ENCODE data around the gene VPS51. TPM values are rescaled to one million over a fixed set of nuclear protein-coding genes. Genes with fewer than 3 reads are reported as not detected.

VPS51 gene
- total RNA-seq, 1 donor from 2014 or later = 265 TPM

- DNase-seq (ENCODE audit: low read depth in 2 of 2) = no peak
Observed at GRCh38 chr11:65071907-65072630, 23.9 kb upstream of the VPS51 start.

GRCh38 chr11:65072631-65072966 lies 23.4 kb upstream of the VPS51 start:
- no peak for DNase-seq (ENCODE audit: low read depth in 2 of 2)

GRCh38 chr11:65077451-65077850 lies 18.6 kb upstream of the VPS51 start:
- no peak for DNase-seq (ENCODE audit: low read depth in 2 of 2)

- peak; percentile 42 to 69 for DNase-seq (ENCODE audit: low read depth in 2 of 2)
Observed at GRCh38 chr11:65078151-65078550, 17.9 kb upstream of the VPS51 start.

GRCh38 chr11:65078786-65079342 lies 17.1 kb upstream of the VPS51 start:
- DNase-seq (ENCODE audit: low read depth in 2 of 2) = no peak

- DNase-seq (ENCODE audit: low read depth in 2 of 2) = no peak
Observed at GRCh38 chr11:65083134-65083833, 12.7 kb upstream of the VPS51 start.

- DNase-seq (ENCODE audit: low read depth in 2 of 2) = peak; percentile 97 to 98
Observed at GRCh38 chr11:65083834-65084597, 12.0 kb upstream of the VPS51 start, which contains the start of the genes CDCA5 and ZFPL1. CDCA5 (minus strand) TSS chr11:65084040; CDS start chr11:65083978, 62 bp downstream. ZFPL1 (plus strand) TSS chr11:65084222; CDS start chr11:65084699, 477 bp downstream.

GRCh38 chr11:65084598-65085375 lies 11.2 kb upstream of the VPS51 start:
- no peak for DNase-seq (ENCODE audit: low read depth in 2 of 2)

GRCh38 chr11:65085446-65085845 lies 10.6 kb upstream of the VPS51 start:
- DNase-seq (ENCODE audit: low read depth in 2 of 2) = no peak

- DNase-seq (ENCODE audit: low read depth in 2 of 2) = no peak
Observed at GRCh38 chr11:65086809-65087208, 9.2 kb upstream of the VPS51 start.

- DNase-seq (ENCODE audit: low read depth in 2 of 2) = no peak
Observed at GRCh38 chr11:65087216-65087615, 8.8 kb upstream of the VPS51 start.

GRCh38 chr11:65087827-65088226 lies 8.2 kb upstream of the VPS51 start:
- DNase-seq (ENCODE audit: low read depth in 2 of 2) = no peak

GRCh38 chr11:65089621-65090020 lies 6.4 kb upstream of the VPS51 start:
- DNase-seq (ENCODE audit: low read depth in 2 of 2) = no peak

- no peak for DNase-seq (ENCODE audit: low read depth in 2 of 2)
Observed at GRCh38 chr11:65090628-65091027, 5.4 kb upstream of the VPS51 start.

GRCh38 chr11:65095427-65095826 lies 587 bp upstream of the VPS51 start:
- no peak for DNase-seq (ENCODE audit: low read depth in 2 of 2)

GRCh38 chr11:65096926-65097325 lies 912 bp downstream of the VPS51 start:
- no peak for DNase-seq (ENCODE audit: low read depth in 2 of 2)

GRCh38 chr11:65100674-65101350 lies 4.8 kb downstream of the VPS51 start:
- no peak for DNase-seq (ENCODE audit: low read depth in 2 of 2)

GRCh38 chr11:65102142-65103095 lies 6.4 kb downstream of the VPS51 start:
- peak in 1 of 2 donors; percentile 82 for DNase-seq (ENCODE audit: low read depth in 2 of 2)

GRCh38 chr11:65103476-65103875 lies 7.5 kb downstream of the VPS51 start:
- DNase-seq (ENCODE audit: low read depth in 2 of 2) = no peak

Measured in lung microvascular endothelial cell (primary cell).